H9 (cell line): Measurements from ENCODE around the gene RASGRF1. TPM values are rescaled to one million over a fixed set of nuclear protein-coding genes. Genes with fewer than 3 reads are reported as not detected.

ENCODE experiments used
- DNase-seq: peaks from one replicate; pipeline ENCODE4 v3.0.0-alpha.2; 2017
- H2AFZ ChIP-seq: one replicate; pipeline ENCODE4 v1.6.1; 2013; ENCODE audit warnings: mild to moderate bottlenecking, low read length, control low read depth, moderate library complexity
- H2AK5ac ChIP-seq: 2 replicates; pipeline ENCODE4 v1.6.1; 2013; ENCODE audit warnings: low read length, control low read depth, mixed read lengths; ENCODE audit not compliant: insufficient read length
- H2BK120ac ChIP-seq: one replicate; pipeline ENCODE4 v1.6.1; 2013; ENCODE audit warnings: low read depth, mild to moderate bottlenecking, low read length, control low read depth, inconsistent platforms; ENCODE audit not compliant: poor library complexity, severe bottlenecking
- H2BK12ac ChIP-seq: 2 replicates; pipeline ENCODE4 v1.6.1; 2013; ENCODE audit warnings: low read length, control low read depth, mixed read lengths, low read depth; ENCODE audit not compliant: insufficient read length
- H2BK15ac ChIP-seq: 2 replicates; pipeline ENCODE4 v1.6.1; 2013; ENCODE audit warnings: low read depth, low read length, control low read depth
- H2BK20ac ChIP-seq: one replicate; pipeline ENCODE4 v1.6.1; 2013; ENCODE audit warnings: low read depth, mild to moderate bottlenecking, low read length, control low read depth, inconsistent platforms; ENCODE audit not compliant: poor library complexity, severe bottlenecking
- H2BK5ac ChIP-seq: 2 replicates; pipeline ENCODE4 v1.6.1; 2013; ENCODE audit warnings: low read length, control low read depth, mixed read lengths; ENCODE audit not compliant: insufficient read length
- H3K14ac ChIP-seq: 2 replicates; pipeline ENCODE4 v1.6.1; 2013; ENCODE audit warnings: low read length, control low read depth; ENCODE audit not compliant: insufficient read depth
- H3K18ac ChIP-seq: 2 replicates; pipeline ENCODE4 v1.6.1; 2013; ENCODE audit warnings: low read depth, mild to moderate bottlenecking, mixed read lengths, low read length, control low read depth; ENCODE audit not compliant: insufficient read length
- H3K23ac ChIP-seq: 2 replicates; pipeline ENCODE4 v1.6.1; 2013; ENCODE audit warnings: low read length, control low read depth, mixed read lengths, low read depth; ENCODE audit not compliant: insufficient read length
- H3K23me2 ChIP-seq: 2 replicates; pipeline ENCODE4 v1.6.1; 2013; ENCODE audit warnings: low read depth, mild to moderate bottlenecking, mixed read lengths, low read length, control low read depth; ENCODE audit not compliant: insufficient read length, poor library complexity, severe bottlenecking
- H3K27ac ChIP-seq: 2 replicates; pipeline ENCODE4 v1.5.1; 2013; ENCODE audit warnings: low read length, control low read depth, mixed read lengths, low read depth; ENCODE audit not compliant: insufficient read length
- H3K27me3 ChIP-seq: 2 replicates; pipeline ENCODE4 v1.6.1; 2013; ENCODE audit warnings: low read length, control low read depth, inconsistent platforms; ENCODE audit not compliant: insufficient read depth
- H3K4ac ChIP-seq: 2 replicates; pipeline ENCODE4 v1.6.1; 2013; ENCODE audit warnings: low read depth, mild to moderate bottlenecking, control low read depth, inconsistent platforms, low read length, moderate library complexity
- H3K4me1 ChIP-seq: 2 replicates; pipeline ENCODE4 v1.6.1; 2013; ENCODE audit warnings: low read length, control low read depth, inconsistent platforms; ENCODE audit not compliant: insufficient read depth
- H3K4me2 ChIP-seq: 2 replicates; pipeline ENCODE4 v1.6.1; 2013; ENCODE audit warnings: low read length, control low read depth, mixed read lengths; ENCODE audit not compliant: insufficient read length, insufficient read depth
- H3K56ac ChIP-seq: 2 replicates; pipeline ENCODE4 v1.6.1; 2013; ENCODE audit warnings: low read depth, mild to moderate bottlenecking, mixed read lengths, low read length, control low read depth; ENCODE audit not compliant: insufficient read length
- H3K79me1 ChIP-seq: 2 replicates; pipeline ENCODE4 v1.6.1; 2013; ENCODE audit warnings: low read depth, mild to moderate bottlenecking, moderate library complexity, low read length, control low read depth, inconsistent platforms; ENCODE audit not compliant: insufficient read depth, poor library complexity, severe bottlenecking
- H3K79me2 ChIP-seq: 2 replicates; pipeline ENCODE4 v1.6.1; 2013; ENCODE audit warnings: low read length, control low read depth, inconsistent platforms; ENCODE audit not compliant: insufficient read depth
- H3K9ac ChIP-seq: 2 replicates; pipeline ENCODE4 v1.6.1; 2013; ENCODE audit warnings: low read length, control low read depth, mixed read lengths; ENCODE audit not compliant: insufficient read length; ENCODE audit errors: extremely low read depth
- H3K9me3 ChIP-seq: one replicate; pipeline ENCODE4 v1.6.1; 2013; ENCODE audit warnings: low read depth, low read length, inconsistent platforms; ENCODE audit not compliant: control insufficient read depth
- H3T11ph ChIP-seq: one replicate; pipeline ENCODE4 v1.6.1; 2013; ENCODE audit warnings: mild to moderate bottlenecking, low read length, control low read depth, inconsistent platforms
- H4K20me1 ChIP-seq: one replicate; pipeline ENCODE4 v1.6.1; 2013; ENCODE audit not compliant: control insufficient read depth, insufficient read length, insufficient read depth
- H4K5ac ChIP-seq: 2 replicates; pipeline ENCODE4 v1.6.1; 2013; ENCODE audit warnings: low read depth, mild to moderate bottlenecking, mixed read lengths, low read length, control low read depth; ENCODE audit not compliant: insufficient read length
- H4K8ac ChIP-seq: replicated peaks from 2 replicates; pipeline ENCODE4 v1.6.1; 2013; ENCODE audit warnings: low read length, control low read depth, mixed read lengths, low read depth; ENCODE audit not compliant: insufficient read length
- H4K91ac ChIP-seq: 2 replicates; pipeline ENCODE4 v1.6.1; 2013; ENCODE audit warnings: low read depth, mild to moderate bottlenecking, moderate library complexity, mixed read lengths, low read length, control low read depth; ENCODE audit not compliant: insufficient read length
- H3K27ac Mint-ChIP-seq, 3 experiments: 2 replicates in 2 of 3; 3 replicates in 1 of 3; pipeline ENCODE4 v1.8.0; 2020 to 2021; ENCODE audit warnings: mixed read lengths in 3 of 3, mild to moderate bottlenecking in 1 of 3, moderate library complexity in 1 of 3
- H3K27me3 Mint-ChIP-seq: 2 replicates; pipeline ENCODE4 v1.8.0; 2021; ENCODE audit warnings: low read depth, mild to moderate bottlenecking, moderate library complexity, mixed read lengths
- H3K36me3 Mint-ChIP-seq, 3 experiments: 2 replicates in 2 of 3; 3 replicates in 1 of 3; pipeline ENCODE4 v1.8.0; 2020 to 2021; ENCODE audit warnings: low read depth in 3 of 3, mixed read lengths in 3 of 3; ENCODE audit not compliant: insufficient read depth in 1 of 3
- H3K4me1 Mint-ChIP-seq, 2 experiments: 2 replicates each; pipeline ENCODE4 v1.8.0; 2020; ENCODE audit warnings: mixed read lengths in 2 of 2
- H3K4me3 Mint-ChIP-seq, 2 experiments: 2 replicates in 1 of 2; 3 replicates in 1 of 2; pipeline ENCODE4 v1.8.0; 2020 to 2021; ENCODE audit warnings: mild to moderate bottlenecking in 2 of 2, mixed read lengths in 2 of 2, moderate library complexity in 1 of 2
- H3K9me3 Mint-ChIP-seq, 2 experiments: 2 replicates in 1 of 2; 3 replicates in 1 of 2; pipeline ENCODE4 v1.8.0; 2020; ENCODE audit warnings: mild to moderate bottlenecking in 2 of 2, mixed read lengths in 2 of 2, moderate library complexity in 1 of 2
- WGBS: extraction: QIAGEN DNeasy Blood & Tissue Kit; methylation state at CpG from one replicate; pipeline ENCODE4 v1.1.7; 2013; ENCODE audit warnings: missing lambda C conversion rate, low lambda C conversion rate, mixed read lengths; ENCODE audit not compliant: insufficient read length; ENCODE audit errors: extremely low coverage; 5-methylcytosine and 5-hydroxymethylcytosine counted together
- total RNA-seq: library from RNA; stranded (reverse); gene quantifications from 2 replicates; pipeline ENCODE4 v1.2.1, GENCODE V29; 2021
- TF ChIP-seq, protein P1 (sequence below): fragments of 200-600 bp; sonication (generic); conservative IDR thresholded peaks from 3 replicates; pipeline ENCODE4 v1.8.0; 2021; ENCODE audit warnings: antibody characterized with exemption, mild to moderate bottlenecking

The RASGRF1 gene
- total RNA-seq, 1 experiment from 2014 or later = 0.48 TPM

DNA sequence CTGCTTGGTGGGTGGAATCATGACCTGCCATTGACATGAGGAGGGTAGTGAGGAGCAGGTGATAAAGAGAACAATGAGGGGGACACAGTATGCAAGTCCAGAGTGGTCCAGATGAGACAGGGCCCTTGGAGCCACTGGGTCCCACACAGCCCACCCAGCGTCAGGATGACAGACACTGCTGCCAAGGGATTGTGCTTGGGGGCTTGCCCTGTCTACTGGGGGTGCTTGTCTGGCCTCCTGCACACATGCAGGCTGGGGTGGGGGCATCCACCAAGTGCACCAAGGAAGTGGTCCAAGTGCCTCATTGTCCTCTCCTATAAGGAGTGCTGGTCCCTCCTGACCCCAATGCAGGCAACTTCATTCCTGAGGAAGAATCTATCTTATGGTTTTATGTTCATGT is 106.5 kb downstream of the RASGRF1 start:
- no CpG with 5 or more reads among the region's 1 CpG for WGBS
- H3K36me3 Mint-ChIP-seq = no peaks in the 10 kb centered on the region

More for the DNA sequence above, 106.5 kb downstream of the RASGRF1 start:
- Mint-ChIP-seq H3K27me3 (peaks cover 18% of the 10 kb centered on the region), H3K4me3 (no peak overlapping the region), H3K9me3 (no peaks in the 10 kb centered on the region), H3K4me1 (peaks cover 2 to 6% of the 10 kb centered on the region in 2 experiments; a peak in 3 of 4 replicates), H3K27ac (no peak overlapping the region)
- Histone ChIP-seq H3K79me1 (no peaks in the 10 kb centered on the region), H3K14ac (no peak overlapping the region), H3K18ac (no peak overlapping the region), H3K79me2 (no peaks in the 10 kb centered on the region), H3K23me2 (no peaks in the 10 kb centered on the region), H4K91ac (no peak overlapping the region), H3K23ac (no peak overlapping the region), H3T11ph (no peak overlapping the region), H4K5ac (no peak overlapping the region), H2BK120ac (no peak overlapping the region), H3K4ac (no peak overlapping the region), H2BK12ac (no peak overlapping the region), H4K20me1 (no peaks in the 10 kb centered on the region), H3K4me1 (no peaks in the 10 kb centered on the region), H2BK5ac (no peak overlapping the region), H3K9me3 (no peaks in the 10 kb centered on the region), H2AFZ (no peak overlapping the region), H2BK20ac (no peak overlapping the region), H3K9ac (no peak overlapping the region), H3K4me2 (no peak overlapping the region), H2BK15ac (no peak overlapping the region), H4K8ac (no peak overlapping the region), H2AK5ac (no peak overlapping the region), H3K27me3 (no peaks in the 10 kb centered on the region), H3K56ac (no peak overlapping the region), H3K27ac (no peak overlapping the region)
- TF ChIP-seq, protein P1, sequence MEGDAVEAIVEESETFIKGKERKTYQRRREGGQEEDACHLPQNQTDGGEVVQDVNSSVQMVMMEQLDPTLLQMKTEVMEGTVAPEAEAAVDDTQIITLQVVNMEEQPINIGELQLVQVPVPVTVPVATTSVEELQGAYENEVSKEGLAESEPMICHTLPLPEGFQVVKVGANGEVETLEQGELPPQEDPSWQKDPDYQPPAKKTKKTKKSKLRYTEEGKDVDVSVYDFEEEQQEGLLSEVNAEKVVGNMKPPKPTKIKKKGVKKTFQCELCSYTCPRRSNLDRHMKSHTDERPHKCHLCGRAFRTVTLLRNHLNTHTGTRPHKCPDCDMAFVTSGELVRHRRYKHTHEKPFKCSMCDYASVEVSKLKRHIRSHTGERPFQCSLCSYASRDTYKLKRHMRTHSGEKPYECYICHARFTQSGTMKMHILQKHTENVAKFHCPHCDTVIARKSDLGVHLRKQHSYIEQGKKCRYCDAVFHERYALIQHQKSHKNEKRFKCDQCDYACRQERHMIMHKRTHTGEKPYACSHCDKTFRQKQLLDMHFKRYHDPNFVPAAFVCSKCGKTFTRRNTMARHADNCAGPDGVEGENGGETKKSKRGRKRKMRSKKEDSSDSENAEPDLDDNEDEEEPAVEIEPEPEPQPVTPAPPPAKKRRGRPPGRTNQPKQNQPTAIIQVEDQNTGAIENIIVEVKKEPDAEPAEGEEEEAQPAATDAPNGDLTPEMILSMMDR = no peak
- DNase-seq = no peak
